22Rv1 (cell line): ENCODE results near the gene PKN2.

Experiments
- H3K27ac ChIP-seq: fragments of 450-650 bp; 2 replicates; pipeline ENCODE4 v1.5.1; 2017
- ZFX ChIP-seq: fragments of 450-650 bp; IDR thresholded peaks from 2 replicates; pipeline ENCODE4 v1.6.1; 2017; ENCODE audit warnings: antibody characterized with exemption, borderline replicate concordance
- TF ChIP-seq, protein P1 (sequence below): fragments of 450-650 bp; IDR thresholded peaks from 2 replicates; pipeline ENCODE4 v1.5.1; 2017; ENCODE audit warnings: mild to moderate bottlenecking

The PKN2 gene

DNA sequence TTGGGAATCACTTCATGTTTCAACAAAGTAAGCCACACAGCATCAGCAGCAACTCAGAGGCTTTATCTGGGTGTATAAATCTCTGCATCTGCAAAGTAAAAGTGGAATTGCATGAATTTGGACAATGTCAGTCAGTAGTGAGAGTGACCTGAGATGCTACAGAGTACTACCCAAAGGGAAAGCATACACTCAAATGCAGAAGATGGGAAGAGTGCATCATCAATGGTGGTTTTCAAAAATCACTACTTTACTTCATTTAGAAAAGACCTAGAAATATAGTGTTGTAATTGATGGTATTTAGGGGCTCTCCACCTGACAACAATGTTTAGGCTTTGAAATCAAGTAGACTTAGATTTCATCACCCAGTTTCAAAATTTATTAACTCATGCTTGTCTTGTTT lies 24.5 kb upstream of the PKN2 start:
- no peak overlapping the region for H3K27ac ChIP-seq
- TF ChIP-seq ZFX: no peak
- TF ChIP-seq, protein P1, sequence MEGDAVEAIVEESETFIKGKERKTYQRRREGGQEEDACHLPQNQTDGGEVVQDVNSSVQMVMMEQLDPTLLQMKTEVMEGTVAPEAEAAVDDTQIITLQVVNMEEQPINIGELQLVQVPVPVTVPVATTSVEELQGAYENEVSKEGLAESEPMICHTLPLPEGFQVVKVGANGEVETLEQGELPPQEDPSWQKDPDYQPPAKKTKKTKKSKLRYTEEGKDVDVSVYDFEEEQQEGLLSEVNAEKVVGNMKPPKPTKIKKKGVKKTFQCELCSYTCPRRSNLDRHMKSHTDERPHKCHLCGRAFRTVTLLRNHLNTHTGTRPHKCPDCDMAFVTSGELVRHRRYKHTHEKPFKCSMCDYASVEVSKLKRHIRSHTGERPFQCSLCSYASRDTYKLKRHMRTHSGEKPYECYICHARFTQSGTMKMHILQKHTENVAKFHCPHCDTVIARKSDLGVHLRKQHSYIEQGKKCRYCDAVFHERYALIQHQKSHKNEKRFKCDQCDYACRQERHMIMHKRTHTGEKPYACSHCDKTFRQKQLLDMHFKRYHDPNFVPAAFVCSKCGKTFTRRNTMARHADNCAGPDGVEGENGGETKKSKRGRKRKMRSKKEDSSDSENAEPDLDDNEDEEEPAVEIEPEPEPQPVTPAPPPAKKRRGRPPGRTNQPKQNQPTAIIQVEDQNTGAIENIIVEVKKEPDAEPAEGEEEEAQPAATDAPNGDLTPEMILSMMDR: no peak

DNA sequence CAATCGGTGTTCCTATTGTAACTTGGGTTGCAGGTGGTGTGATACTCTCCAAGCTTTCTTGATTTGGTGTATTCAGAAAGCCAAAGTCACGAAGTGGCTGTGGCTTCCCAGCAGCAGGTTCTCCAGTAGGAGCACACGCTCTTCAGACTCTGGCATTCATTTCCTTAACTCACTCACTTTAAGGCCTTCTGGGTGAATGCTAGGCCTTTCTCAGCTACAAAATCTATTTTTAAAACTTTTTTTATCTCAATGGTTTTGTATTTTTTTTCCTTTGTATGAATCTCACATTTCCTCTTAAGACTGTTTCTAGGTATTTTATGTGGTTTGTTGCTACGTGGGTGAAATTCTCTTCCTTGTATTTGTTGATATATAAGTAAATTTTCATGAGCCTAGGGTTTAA lies 22.9 kb upstream of the PKN2 start:
- no peak overlapping the region for H3K27ac ChIP-seq
- TF ChIP-seq ZFX: no peak
- TF ChIP-seq, protein P1: no peak

DNA sequence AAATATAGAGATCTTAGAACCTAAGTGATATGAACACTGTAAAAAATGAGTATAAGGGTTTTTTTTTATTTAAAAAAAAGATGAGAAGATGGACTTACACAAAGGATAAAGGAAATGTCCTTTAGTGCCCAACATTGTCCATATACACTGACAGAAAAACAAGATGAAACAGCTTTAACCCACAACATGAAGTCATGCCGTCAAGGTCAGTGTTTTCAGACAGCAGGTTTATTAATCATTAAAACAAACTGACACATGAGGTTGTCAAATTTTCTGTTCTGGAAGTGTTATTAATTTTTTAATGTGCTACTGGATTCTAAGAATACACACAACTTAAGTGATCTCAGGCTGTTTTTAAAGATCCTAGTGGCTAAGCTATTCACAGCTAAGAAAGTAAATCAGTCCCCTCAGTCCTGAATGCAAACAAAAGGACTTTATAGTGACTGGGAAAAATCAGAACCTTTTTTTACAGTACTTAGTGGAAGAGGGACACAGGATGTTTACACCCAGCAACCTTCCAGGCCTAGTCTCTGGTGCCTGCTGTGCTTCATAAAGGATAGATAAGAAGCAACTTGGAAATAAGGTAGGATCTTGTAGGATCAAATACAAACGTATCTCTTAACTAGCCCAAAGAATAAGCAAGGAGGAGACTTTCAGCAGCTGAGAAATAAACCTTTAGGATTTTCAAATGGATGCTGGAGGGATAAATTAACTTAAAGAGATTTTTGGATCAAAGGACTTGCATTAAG lies 21.9 kb upstream of the PKN2 start:
- no peak overlapping the region for H3K27ac ChIP-seq
- TF ChIP-seq, protein P1: no peak
- TF ChIP-seq ZFX: no peak

DNA sequence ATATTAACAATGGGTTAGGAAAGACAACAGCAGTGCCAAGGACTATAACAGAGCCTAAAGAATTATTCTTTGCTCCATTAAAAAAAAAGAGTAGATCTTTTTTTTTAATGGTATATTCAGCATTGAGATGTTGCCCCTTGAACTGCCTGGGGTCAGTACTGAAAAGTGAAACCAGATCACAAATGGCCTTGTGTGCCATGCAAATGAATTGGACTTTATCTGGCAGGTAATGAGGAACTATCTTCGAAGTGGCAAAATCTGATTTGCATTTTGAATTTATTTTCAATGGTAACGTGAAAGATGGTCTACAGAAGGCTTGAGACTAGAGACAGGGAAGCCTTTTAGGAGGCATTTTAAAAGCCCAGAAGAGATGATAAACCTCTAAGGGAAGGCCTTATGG lies 21.4 kb upstream of the PKN2 start:
- TF ChIP-seq ZFX: no peak
- TF ChIP-seq, protein P1: no peak
- no peak overlapping the region for H3K27ac ChIP-seq

DNA sequence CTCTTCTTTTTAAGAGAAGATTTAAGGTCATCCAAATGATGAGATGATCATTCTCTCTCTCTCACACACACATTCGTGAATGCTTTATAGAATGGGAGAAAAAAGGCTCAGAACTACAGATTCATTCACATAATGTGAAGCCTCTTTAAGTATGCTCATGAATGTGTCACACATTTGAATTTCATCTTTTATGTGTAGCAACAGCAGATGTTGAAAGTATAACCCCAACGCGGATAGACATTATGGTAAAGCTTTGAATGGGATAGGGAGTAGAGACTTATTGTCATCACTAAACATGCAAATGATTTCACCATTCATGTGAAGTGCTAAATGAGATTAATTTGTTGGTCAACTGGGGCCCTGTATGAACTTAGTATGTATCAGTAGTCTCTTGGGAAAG lies 15.7 kb upstream of the PKN2 start:
- TF ChIP-seq, protein P1: no peak
- no peak for TF ChIP-seq ZFX
- no peak overlapping the region for H3K27ac ChIP-seq

DNA sequence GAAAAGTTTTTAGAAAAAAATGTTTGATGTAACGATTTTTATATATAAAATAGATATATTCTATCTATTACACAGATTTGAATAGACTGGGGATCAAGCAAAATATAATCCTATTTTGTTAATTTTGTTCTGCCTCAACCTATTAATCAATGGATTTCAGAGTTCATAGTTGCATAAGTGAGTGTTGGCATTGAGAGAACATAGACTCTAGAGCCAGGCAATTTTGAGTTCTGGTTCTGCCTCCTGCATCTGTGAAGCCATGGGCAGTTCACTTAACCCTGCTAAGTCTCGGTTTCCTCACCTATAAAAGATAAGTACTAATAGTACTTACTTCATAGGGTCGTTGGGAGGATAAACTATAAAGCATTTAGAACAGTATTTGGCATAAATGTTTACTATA lies 13.6 kb upstream of the PKN2 start:
- TF ChIP-seq, protein P1: no peak
- no peak overlapping the region for H3K27ac ChIP-seq

DNA sequence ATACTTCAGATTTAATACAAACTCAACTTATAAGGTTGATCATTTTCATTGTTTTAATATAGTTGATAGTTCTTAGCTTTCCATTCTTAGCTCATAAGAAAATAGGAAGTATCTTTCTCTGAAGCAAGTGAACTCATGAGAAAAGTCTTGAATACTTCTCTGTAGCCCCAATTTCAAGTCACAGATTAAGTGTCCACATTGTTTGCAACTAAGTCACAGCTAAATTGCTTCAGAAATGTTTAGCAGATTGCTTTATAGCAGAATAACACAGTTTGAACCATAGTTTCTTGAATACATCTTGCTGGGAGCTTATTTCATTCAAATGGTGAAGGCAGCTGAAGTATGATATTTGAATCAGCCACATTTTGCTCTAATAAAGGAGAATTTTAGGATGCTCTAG lies 10.6 kb upstream of the PKN2 start:
- H3K27ac ChIP-seq: no peak overlapping the region
- TF ChIP-seq, protein P1: no peak
- no peak for TF ChIP-seq ZFX
